ENCODE data around the gene GJC1.
"Not testable (repeated sequence)": the region's sequence is repeated elsewhere in the genome, so short reads cannot be mapped to it uniquely, and the experiment has no call there.

The GJC1 gene

GRCh38 chr17:44759086-44759915, 70.8 kb downstream of the GJC1 start:
- no peak for DNase-seq (ENCODE audit: low spot score)

GRCh38 chr17:44758414-44759085, 71.5 kb downstream of the GJC1 start, which contains the start of gene ADAM11:
Gene ADAM11, plus strand, starts transcription at chr17:44758988. Its CDS starts 212 bp downstream, at chr17:44759200.
- DNase-seq (ENCODE audit: low spot score), result no peak

- DNase-seq (ENCODE audit: low spot score), result no peak
Measured at GRCh38 chr17:44757918-44758413, 72.1 kb downstream of the GJC1 start.

DNA sequence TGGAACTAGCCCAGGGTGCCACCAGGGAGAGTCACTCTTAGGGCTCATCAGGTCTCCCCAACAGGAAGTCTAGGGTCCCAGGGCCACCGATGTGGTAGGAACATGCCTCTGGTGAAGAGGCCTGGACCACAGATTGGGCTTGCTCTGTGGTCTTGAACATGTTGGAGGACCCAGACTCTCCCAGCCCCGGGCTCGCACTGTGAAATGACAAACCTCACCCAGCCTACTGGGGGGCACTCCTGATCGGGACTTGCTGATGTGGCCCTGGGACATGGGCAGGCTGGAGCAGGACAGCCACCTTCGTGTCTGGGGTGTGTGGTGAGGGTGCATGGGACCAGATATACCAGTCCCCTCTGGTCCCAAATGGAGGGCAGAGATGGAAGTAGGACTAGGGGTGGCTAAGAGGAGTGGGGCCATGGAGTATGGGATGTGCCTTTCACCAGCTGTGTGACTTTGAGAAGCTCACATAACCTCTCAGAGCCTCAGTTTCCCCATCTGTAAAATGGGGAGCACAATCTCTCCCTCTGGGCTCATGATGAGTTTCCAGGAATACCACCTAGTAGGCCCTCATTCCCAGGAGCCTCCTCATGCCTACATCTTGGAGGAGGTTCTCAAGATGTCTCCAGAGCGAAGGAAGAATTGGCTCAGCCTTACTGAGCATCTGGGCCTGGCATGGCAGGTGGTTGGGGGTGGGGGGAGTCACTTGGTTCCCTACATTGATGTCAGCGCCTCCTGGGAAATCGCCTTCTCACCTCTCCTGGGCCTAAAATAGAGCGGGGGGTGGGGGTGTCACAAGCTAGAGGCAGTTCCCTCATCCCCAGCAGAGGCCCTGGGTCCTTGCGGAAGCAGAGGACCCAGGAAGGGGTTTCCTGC, 72.8 kb downstream of the GJC1 start:
- no peak for DNase-seq (ENCODE audit: low spot score)

- DNase-seq (ENCODE audit: low spot score), result not testable (repeated sequence)
Measured at GRCh38 chr17:44755180-44755579, 74.9 kb downstream of the GJC1 start.

GRCh38 chr17:44754276-44754675, 75.8 kb downstream of the GJC1 start:
- no peak for DNase-seq (ENCODE audit: low spot score)

GRCh38 chr17:44752953-44753861, 76.9 kb downstream of the GJC1 start:
- DNase-seq (ENCODE audit: low spot score), result no peak

DNA sequence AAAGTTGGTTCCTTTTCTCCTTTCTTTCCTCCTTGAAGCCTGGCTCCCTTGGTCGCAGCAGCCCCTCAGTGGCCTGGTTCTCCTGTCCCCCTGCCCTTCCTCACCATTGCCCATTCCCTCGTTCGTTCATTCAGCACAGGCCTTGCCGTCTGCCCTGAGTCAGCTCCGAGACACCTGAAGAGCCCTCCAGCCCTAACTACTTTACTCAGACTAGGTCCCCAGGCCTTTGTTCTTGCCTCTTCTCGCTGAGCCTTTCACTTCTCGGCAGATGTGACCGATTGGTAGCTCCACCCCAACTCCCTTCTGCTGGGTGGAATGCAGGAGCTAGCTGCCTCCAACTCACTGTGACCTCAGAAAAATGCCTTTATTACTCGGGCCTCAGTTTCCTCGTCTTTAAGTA, 78.3 kb downstream of the GJC1 start:
- no peak for DNase-seq (ENCODE audit: low spot score)

DNA sequence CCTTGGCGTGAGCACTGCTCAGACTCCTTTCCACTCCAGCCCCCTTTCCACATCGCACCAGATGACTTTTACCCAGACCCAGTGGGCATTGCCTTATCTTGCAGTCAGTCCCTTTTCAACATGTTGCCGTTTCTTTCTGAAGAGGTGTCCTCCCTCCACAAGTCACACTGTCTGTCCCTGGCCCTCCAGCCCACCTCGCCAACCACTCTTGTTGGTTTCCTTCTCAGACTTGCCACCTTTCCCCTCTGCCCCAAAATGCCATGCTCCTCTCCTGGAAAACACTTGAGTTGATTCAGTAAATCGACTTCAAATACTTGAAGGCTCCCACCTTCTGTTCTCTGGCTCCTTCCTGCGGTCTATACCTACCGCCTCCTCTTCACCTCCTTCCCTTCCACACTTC, 78.8 kb downstream of the GJC1 start:
- DNase-seq (ENCODE audit: low spot score), result no peak

- DNase-seq (ENCODE audit: low spot score), result no peak
Measured at GRCh38 chr17:44749980-44750318, 80.1 kb downstream of the GJC1 start.

DNA sequence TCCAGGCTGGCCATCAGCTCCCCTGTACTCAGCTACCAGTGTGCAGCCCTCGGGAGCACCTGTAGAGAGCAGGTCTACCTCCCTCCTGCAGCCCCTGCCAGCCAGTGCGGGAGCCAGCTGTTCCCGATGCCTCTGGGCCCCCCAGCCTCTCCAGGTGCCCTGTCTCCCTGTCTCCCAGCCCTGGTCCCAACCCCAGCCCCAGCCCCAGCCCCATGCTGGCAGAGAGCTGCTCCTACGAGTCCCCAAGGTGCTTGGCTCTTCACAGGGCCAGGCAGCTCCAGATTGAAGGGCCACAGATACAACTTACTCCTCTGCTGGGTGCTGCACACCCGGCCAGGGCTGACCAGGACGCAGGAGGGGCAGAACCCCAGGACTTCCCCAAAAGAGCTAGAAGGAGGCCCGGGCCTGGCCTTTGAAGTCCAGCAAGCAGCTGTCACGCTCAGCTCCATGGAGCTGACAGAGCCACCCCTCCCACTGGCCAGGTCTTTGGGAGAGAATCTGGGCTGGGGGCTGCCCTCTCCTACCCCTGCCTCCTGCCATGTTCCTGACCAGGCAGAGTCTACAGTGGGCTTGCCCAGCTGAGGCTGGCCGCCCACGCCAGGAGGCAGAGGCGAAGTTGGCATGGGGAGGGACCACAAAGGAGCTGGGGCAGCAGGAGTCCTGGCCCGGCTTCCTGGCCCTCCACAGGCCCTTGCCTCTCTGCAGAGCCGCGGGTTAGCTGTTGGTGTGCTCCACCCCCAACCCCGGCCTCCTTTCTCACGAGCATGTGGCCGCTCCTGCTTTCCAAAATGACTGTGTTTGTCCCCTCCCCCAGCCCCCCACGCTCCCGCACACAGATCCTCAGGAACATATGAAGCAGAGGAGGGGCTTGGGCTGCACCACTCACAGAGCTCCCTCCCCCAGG, 80.8 kb downstream of the GJC1 start:
- DNase-seq (ENCODE audit: low spot score), result no peak
